Neutrophil (primary cell): ENCODE results near the gene ITGA4.

Experiments used
- H3K27ac ChIP-seq: fragments of 200-600 bp; sonication (generic); 2 replicates; pipeline ENCODE4 v1.5.1; 2016; ENCODE audit warnings: mild to moderate bottlenecking, moderate library complexity
- H3K27me3 ChIP-seq: fragments of 200-600 bp; sonication (generic); 2 replicates; pipeline ENCODE4 v1.6.0; 2016; ENCODE audit warnings: mild to moderate bottlenecking
- H3K36me3 ChIP-seq: fragments of 200-600 bp; sonication (generic); 2 replicates; pipeline ENCODE4 v1.5.1; 2017
- H3K4me1 ChIP-seq, 2 experiments: fragments of 200-600 bp in 1 of 2; sonication (generic) in 1 of 2; 1 replicate in 1 of 2; 2 replicates in 1 of 2; pipeline versions ENCODE4 v1.5.1 to v1.6.1; 2013 to 2016; ENCODE audit warnings: low read depth in 1 of 2, low read length in 1 of 2, mild to moderate bottlenecking in 1 of 2, moderate library complexity in 1 of 2; ENCODE audit not compliant: control insufficient read depth in 1 of 2, insufficient read depth in 1 of 2
- H3K4me3 ChIP-seq, 2 experiments: fragments of 200-600 bp in 1 of 2; sonication (generic) in 1 of 2; 1 replicate in 1 of 2; 2 replicates in 1 of 2; pipeline ENCODE4 v1.5.1; 2013 to 2016; ENCODE audit warnings: low read depth in 1 of 2, low read length in 1 of 2, mild to moderate bottlenecking in 1 of 2, moderate library complexity in 1 of 2
- H3K9me3 ChIP-seq: fragments of 200-600 bp; sonication (generic); 2 replicates; pipeline ENCODE4 v1.5.1; 2016
- TF ChIP-seq, protein P1 (sequence below): fragments of 200-600 bp; sonication (generic); IDR thresholded peaks from 2 replicates; pipeline ENCODE4 v1.5.1; 2016; ENCODE audit warnings: antibody characterized with exemption

ITGA4 gene

DNA sequence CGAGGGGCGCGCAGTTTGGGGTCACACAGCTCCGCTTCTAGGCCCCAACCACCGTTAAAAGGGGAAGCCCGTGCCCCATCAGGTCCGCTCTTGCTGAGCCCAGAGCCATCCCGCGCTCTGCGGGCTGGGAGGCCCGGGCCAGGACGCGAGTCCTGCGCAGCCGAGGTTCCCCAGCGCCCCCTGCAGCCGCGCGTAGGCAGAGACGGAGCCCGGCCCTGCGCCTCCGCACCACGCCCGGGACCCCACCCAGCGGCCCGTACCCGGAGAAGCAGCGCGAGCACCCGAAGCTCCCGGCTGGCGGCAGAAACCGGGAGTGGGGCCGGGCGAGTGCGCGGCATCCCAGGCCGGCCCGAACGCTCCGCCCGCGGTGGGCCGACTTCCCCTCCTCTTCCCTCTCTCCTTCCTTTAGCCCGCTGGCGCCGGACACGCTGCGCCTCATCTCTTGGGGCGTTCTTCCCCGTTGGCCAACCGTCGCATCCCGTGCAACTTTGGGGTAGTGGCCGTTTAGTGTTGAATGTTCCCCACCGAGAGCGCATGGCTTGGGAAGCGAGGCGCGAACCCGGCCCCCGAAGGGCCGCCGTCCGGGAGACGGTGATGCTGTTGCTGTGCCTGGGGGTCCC is at the start of gene ITGA4:
Gene ITGA4 (plus strand): TSS at position 266 of the 620 bp plus-strand sequence. CDS start 269 bp downstream, at position 535.
- Histone ChIP-seq H3K9me3 (no peaks in the 10 kb centered on the region), H3K27ac (peak within 1 kb of the TSS; percentile 77), H3K27me3 (no peaks in the 10 kb centered on the region), H3K4me3 (peak within 1 kb of the TSS; percentile 77 to 78), H3K36me3 (no peaks in the 10 kb centered on the region), H3K4me1 (peaks cover 63 to 65% of the 10 kb centered on the region in 2 experiments)
- TF ChIP-seq, protein P1, sequence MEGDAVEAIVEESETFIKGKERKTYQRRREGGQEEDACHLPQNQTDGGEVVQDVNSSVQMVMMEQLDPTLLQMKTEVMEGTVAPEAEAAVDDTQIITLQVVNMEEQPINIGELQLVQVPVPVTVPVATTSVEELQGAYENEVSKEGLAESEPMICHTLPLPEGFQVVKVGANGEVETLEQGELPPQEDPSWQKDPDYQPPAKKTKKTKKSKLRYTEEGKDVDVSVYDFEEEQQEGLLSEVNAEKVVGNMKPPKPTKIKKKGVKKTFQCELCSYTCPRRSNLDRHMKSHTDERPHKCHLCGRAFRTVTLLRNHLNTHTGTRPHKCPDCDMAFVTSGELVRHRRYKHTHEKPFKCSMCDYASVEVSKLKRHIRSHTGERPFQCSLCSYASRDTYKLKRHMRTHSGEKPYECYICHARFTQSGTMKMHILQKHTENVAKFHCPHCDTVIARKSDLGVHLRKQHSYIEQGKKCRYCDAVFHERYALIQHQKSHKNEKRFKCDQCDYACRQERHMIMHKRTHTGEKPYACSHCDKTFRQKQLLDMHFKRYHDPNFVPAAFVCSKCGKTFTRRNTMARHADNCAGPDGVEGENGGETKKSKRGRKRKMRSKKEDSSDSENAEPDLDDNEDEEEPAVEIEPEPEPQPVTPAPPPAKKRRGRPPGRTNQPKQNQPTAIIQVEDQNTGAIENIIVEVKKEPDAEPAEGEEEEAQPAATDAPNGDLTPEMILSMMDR: peak; percentile 59

DNA sequence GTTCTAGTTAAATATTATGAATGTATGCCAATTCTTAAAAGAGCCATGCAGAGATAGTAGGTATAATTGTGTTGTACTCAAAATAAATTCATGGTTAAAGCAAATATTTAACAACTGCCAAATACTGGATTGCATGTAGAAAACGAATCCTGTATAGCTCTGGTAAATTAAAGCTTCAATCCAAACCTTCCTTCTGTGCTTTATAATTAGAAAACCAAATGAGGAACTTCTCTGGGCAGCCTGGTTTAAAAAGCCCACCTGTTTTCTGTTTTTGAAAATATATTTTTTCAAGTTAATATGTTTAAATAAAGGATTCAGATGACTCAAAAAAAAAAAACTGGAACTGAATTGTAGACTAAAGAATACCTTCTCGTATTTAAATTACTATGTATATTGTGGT is 48.3 kb upstream of the ITGA4 start:
- TF ChIP-seq, protein P1: no peak
- no peak overlapping the region for H3K4me3 ChIP-seq
- no peaks in the 10 kb centered on the region for H3K4me1 ChIP-seq
- no peaks in the 10 kb centered on the region for H3K27me3 ChIP-seq
- no peaks in the 10 kb centered on the region for H3K9me3 ChIP-seq
- no peaks in the 10 kb centered on the region for H3K36me3 ChIP-seq
- no peak overlapping the region for H3K27ac ChIP-seq

DNA sequence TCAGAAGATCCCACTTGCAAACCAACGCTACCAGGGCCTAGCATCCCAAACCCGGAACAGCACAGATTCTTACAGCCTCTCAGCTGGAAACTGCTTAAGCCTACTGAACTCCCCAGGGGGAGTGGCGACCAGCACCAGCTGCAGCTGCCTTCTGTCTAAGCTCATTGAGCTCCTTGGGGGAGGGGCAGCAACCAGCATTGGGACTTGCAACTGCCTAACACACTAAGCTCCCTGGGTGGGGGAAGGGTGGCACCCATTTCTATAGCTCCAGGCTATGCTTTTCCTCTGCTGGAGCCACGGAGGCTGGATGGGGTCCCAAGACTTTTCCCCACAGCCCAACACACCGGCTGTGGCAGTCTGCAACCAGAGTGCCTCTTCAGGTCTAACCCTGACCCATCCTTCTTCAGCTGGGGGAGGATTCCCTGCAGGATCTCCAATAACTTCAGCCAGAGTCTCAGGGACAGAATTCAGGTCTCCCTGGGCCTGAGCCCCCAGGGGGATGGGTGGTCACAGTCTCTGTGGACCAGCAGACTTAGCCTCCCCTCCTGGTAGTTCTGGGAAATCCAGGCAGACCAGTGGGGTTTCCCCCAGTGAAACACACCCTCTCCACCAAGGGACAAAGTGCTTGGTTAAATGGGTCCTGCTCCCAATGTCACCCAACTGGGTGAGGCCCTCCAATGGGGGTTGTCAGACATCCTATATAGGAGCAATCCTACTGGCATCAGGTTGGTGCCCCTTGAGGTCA is 45.9 kb upstream of the ITGA4 start:
- Histone ChIP-seq H3K27me3 (no peaks in the 10 kb centered on the region), H3K9me3 (no peaks in the 10 kb centered on the region), H3K4me1 (no peaks in the 10 kb centered on the region), H3K36me3 (no peaks in the 10 kb centered on the region), H3K4me3 (no peak overlapping the region), H3K27ac (no peak overlapping the region)
- TF ChIP-seq, protein P1: no peak

DNA sequence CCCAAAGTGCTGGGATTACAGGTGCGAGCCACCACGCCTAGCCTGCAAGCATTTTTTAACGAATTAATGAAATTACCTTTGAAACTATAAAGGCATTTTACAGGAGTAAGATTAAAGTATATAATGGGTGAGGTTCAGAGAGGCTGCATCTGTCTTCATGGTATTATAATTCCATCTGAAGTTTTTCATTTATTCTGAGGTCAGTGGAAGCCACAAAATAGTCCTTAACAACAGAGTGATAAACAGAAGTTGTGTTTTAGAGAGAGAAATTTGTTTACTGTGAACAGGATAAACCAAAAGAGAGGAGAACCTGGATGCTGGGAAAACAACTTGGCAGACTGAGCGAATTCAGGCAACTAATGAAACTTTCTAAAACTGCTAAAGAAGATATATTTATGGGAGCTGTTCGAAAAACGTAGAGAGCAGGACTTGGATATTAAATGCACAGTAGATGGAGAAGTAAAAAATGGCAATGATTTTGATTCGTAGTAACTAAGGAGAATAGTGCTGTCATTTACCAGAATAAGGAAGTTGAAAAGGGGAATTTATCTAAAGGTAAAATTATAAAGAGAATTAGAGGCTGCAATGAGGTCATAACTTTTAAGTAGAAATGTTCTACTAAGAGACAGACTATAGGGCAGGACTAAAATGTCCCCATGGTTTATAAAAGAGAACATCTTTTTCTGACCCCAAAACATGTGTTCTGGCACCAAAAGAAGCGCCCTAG is 37.9 kb upstream of the ITGA4 start:
- Histone ChIP-seq H3K36me3 (no peaks in the 10 kb centered on the region), H3K27me3 (no peaks in the 10 kb centered on the region), H3K4me1 (peaks cover 0 to 3% of the 10 kb centered on the region in 2 experiments), H3K9me3 (no peaks in the 10 kb centered on the region), H3K4me3 (no peak overlapping the region), H3K27ac (no peak overlapping the region)
- TF ChIP-seq, protein P1: no peak

DNA sequence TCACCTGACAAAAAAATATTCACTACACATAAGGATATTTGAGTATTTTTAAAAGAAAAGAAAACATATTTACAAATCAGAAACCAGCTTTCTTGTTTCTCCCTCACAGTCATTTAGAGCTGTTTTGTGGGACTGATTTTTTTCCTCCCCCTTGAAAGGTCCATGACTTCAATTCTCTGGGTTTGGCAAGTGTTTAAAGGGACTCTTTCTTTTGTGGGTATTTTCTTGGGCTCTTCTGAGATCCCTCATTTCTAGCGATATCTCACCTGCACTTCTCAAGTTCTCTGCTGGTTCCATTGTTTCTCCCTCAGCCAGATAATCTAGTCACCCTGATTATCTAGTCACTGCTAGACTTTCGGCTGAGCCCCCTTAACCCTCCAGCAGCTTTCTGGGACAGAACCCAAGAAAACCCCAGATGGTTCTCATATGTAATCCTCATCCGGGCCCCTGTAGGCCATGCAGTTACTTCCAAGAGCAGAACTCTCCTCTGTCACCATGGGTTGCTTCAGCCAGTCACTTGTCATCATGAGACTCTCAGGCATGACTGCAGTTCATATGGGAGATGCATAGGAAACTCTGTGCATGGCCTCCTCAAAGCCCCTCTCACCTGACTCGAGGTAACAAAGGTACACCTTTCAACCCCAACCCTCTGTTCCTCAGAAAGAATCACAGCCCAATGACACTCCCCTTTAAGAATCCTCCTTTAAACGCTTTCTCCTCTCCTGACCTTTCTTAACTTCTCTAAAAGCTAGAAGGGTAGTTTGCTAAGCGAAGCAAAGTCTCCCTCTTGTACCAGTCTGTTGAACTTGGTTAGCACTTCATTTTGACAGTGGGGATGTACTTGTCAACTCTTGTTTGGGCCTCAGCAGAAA is 36.7 kb upstream of the ITGA4 start:
- TF ChIP-seq, protein P1: no peak
- Histone ChIP-seq H3K4me1 (peaks cover 0 to 3% of the 10 kb centered on the region in 2 experiments), H3K27ac (no peak overlapping the region), H3K27me3 (no peaks in the 10 kb centered on the region), H3K4me3 (no peak overlapping the region), H3K36me3 (no peaks in the 10 kb centered on the region), H3K9me3 (no peaks in the 10 kb centered on the region)
